Uterus (tissue), 4 donors: ENCODE results near the gene PGBD5. TPM values are rescaled to one million over a fixed set of nuclear protein-coding genes. Genes with fewer than 3 reads are reported as not detected.
"Not testable (repeated sequence)": the region's sequence is repeated elsewhere in the genome, so short reads cannot be mapped to it uniquely, and the experiment has no call there.

ENCODE experiments used
- DNase-seq, 2 donors: peaks; one replicate each; pipeline ENCODE4 v3.0.0-alpha.2; 2019 to 2020
- H3K27ac ChIP-seq, 2 donors: fragments of 200-600 bp; sonication (generic); 1 replicate in 1 of 2; 2 replicates in 1 of 2; pipeline ENCODE4 v1.5.1; 2016 to 2018
- H3K27me3 ChIP-seq, 2 donors: fragments of 200-600 bp; sonication (generic); one replicate each; pipeline ENCODE4 v1.5.1; 2018 to 2019; ENCODE audit warnings: control low read depth in 1 of 2
- H3K36me3 ChIP-seq, 2 donors: fragments of 200-600 bp; sonication (generic); one replicate each; pipeline ENCODE4 v1.5.1; 2019; ENCODE audit warnings: control low read depth in 1 of 2
- H3K4me1 ChIP-seq, 2 donors: fragments of 200-600 bp; sonication (generic); one replicate each; pipeline ENCODE4 v1.5.1; 2018 to 2019; ENCODE audit warnings: control low read depth in 1 of 2
- H3K4me3 ChIP-seq, 2 donors: fragments of 200-600 bp; sonication (generic); 1 replicate in 1 of 2; 2 replicates in 1 of 2; pipeline ENCODE4 v1.5.1; 2018 to 2019; ENCODE audit warnings: mild to moderate bottlenecking in 1 of 2
- H3K9me3 ChIP-seq, 2 donors: fragments of 200-600 bp; sonication (generic); one replicate each; pipeline ENCODE4 v1.5.1; 2019; ENCODE audit warnings: control low read depth in 1 of 2
- CTCF ChIP-seq, 4 experiments: fragments of 200-600 bp in 2 of 4; fragments of 450-650 bp in 2 of 4; sonication (generic) in 2 of 4; IDR thresholded peaks; one replicate each; pipeline ENCODE4 v1.5.1; 2016 to 2019; ENCODE audit warnings: antibody characterized with exemption in 4 of 4, mild to moderate bottlenecking in 2 of 4, moderate library complexity in 1 of 4
- POLR2A ChIP-seq, 2 donors: fragments of 450-650 bp; IDR thresholded peaks; one replicate each; pipeline ENCODE4 v1.6.1; 2016; ENCODE audit warnings: antibody characterized with exemption in 2 of 2, mild to moderate bottlenecking in 1 of 2, moderate library complexity in 1 of 2
- intact Hi-C: fragments of 100-400 bp; cut with DNase I; formaldehyde crosslinking; loops from one replicate; pipeline ENCODE4 v1.15.1; 2023; ENCODE audit warnings: low total_unique reads
- total RNA-seq, 4 donors: library from RNA; depleted of rRNA in 3 of 4; stranded (reverse); fragments of >200 nt in 3 of 4; gene quantifications; one replicate each; pipeline versions ENCODE4 v1.1.0 to v1.2.4, GENCODE V29; 2014 to 2023
- donor health status: DM: yes; HTN: yes; CAD: no.

Gene PGBD5
- under 1 TPM; under 0.01 to 0.69 (median 0.11) TPM for total RNA-seq

DNA sequence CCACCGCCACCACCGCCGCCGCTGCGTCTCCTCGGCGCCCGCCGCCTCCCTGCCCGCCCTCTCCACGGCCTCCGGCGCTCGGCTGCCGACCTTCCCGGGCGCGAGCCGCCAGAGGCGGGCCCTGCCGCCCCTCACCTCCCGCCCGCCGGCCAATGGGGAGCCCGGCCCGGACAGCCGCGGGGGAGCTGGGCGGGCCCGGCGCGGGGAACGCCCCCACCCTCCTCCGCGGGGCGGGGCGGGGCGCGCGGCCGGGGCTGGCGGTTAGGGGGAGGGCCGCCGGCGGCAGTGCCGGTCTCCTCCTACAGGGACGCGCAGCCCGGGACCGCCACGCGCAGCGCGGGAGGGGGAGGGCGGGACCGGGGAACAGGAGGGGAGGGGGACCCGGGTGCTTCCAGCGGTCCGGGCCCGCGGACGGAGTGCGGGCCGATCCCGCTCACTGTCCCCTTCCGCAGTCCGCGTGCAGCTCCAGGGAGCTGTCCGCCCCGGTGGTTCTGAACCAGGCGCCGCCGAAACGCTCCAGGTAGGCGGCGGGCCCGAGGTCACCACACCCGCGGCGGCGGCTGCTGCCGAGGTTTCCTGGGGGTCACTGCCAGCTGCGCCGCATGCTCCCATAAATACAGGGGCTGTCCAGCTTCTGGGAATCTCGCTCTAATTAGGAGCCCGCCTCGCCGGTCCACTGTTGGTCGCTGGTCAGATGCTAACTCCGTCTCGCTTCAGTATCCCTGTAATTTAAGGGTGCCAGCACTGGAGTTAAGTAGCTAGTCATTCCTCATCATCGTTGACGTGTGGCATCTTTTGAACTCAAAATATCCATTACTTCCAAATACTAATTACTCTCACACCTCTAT, at the start of gene PGBD5:
TSS of gene PGBD5 (minus strand) at position 87 of the 848 bp plus-strand sequence. CDS start 404 bp downstream, outside the sequence.
- Histone ChIP-seq H3K36me3 (no peaks in the 10 kb centered on the region), H3K27ac (no peak within 1 kb of the TSS), H3K4me3 (peak within 1 kb of the TSS; percentile 27 to 39), H3K4me1 (peaks cover 0 to 9% of the 10 kb centered on the region in 2 donors), H3K27me3 (no peaks in the 10 kb centered on the region), H3K9me3 (no peaks in the 10 kb centered on the region)
- intact Hi-C loops, result no loop called here
- no peak for TF ChIP-seq POLR2A (IDR thresholded peaks at IDR 0.05)
- no peak for TF ChIP-seq CTCF (IDR thresholded peaks at IDR 0.05)
- peak in 1 of 2 donors; percentile 37 for DNase-seq

DNA sequence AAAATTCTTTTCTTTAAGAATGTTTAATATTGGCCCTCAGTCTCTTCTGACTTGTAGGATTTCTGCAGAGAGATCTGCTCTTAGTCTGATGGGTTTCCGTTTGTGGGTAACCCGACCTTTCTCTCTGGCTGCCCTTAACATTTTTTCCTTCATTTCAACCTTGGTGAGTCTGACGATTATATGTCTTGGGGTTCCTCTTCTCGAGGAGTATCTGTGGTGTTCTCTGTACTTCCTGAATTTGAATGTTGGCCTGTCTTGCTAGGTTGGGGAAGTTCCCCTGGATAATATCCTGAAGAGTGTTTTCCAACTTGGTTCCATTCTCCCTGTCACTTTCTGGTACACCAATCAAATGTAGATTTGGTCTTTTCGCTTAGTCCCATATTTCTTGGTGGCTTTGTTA, 48.8 kb upstream of the PGBD5 start:
- H3K4me1 ChIP-seq, H3K9me3 ChIP-seq, H3K27ac ChIP-seq, H3K4me3 ChIP-seq, intact Hi-C loops, H3K27me3 ChIP-seq, DNase-seq, H3K36me3 ChIP-seq: not testable (repeated sequence)

GRCh38 chr1:230470750-230471149, 44.6 kb upstream of the PGBD5 start:
- H3K4me3 ChIP-seq, H3K27me3 ChIP-seq, H3K9me3 ChIP-seq, H3K4me1 ChIP-seq, intact Hi-C loops, H3K27ac ChIP-seq, H3K36me3 ChIP-seq, DNase-seq: not testable (repeated sequence)

DNA sequence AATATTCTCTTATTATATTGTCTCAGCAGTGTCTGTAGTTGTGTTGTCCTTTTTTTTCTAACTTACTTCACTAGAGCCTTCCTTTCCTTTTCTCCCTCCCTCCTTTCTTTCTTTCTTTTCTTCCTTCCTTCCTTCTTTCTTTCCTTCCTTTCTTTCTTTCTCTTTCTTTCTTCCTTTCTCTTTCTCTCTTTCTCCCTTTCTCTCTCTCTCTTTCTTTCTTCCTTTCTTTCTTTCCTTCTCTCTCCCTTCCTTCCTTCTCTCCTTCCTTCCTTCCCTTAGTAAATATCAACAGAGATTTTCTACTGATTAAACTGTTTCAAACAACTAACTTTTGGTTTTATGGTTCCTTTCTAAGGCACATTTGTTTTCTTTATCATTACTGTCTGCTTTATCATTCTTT, 43.1 kb upstream of the PGBD5 start:
- no peak overlapping the region for H3K27ac ChIP-seq
- DNase-seq, result no peak
- no peaks in the 10 kb centered on the region for H3K36me3 ChIP-seq
- no peaks in the 10 kb centered on the region for H3K9me3 ChIP-seq
- H3K4me1 ChIP-seq, result no peaks in the 10 kb centered on the region
- TF ChIP-seq POLR2A (IDR thresholded peaks at IDR 0.05) (no peak), CTCF (IDR thresholded peaks at IDR 0.05) (no peak)
- intact Hi-C loops, result no loop called here
- H3K27me3 ChIP-seq, result no peaks in the 10 kb centered on the region
- H3K4me3 ChIP-seq, result no peak overlapping the region

DNA sequence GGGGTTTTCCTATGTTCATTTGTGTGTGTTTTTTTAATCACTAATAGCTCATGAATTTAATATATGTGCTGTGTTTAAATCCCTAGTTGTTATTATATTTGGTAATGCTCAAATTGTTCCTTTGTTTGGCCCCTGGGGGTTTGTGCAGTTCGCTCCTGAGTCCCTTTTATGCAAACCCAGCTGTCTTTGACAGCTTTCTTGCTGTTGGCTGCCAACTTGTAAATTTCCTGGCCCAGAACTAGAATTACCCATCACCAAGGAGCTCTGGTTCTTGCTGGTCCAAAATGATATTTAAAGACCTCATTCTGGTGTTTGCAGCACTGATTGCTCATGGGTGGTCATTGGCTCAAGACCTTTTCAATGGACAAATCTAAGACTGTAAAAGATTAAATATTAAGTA, 39.6 kb upstream of the PGBD5 start:
- Histone ChIP-seq H3K4me3 (no peak overlapping the region), H3K27ac (no peak overlapping the region), H3K4me1 (no peaks in the 10 kb centered on the region), H3K27me3 (no peaks in the 10 kb centered on the region), H3K9me3 (no peaks in the 10 kb centered on the region), H3K36me3 (no peaks in the 10 kb centered on the region)
- TF ChIP-seq CTCF (IDR thresholded peaks at IDR 0.05), result no peak
- TF ChIP-seq POLR2A (IDR thresholded peaks at IDR 0.05), result no peak
- no peak for DNase-seq
- intact Hi-C loops, result no loop called here

DNA sequence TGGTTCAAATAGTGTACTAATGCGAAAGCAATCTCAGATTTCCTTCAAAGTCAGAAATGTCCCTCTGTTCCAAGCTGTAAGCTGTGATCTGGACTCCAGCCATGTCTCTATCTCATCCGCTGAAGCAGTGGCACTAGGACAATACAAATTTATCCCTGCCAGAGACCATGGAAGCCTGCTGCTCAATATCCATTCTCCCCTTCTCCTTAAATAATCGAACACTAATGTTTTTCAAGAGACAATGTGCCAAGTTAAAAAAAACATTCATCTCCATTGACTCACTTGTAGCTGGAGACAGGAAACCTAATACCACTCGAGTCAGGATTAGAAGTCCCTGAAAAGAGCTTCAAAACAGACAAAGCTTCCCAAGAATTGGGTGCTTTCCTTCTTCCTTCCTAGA, 38.5 kb upstream of the PGBD5 start:
- no peaks in the 10 kb centered on the region for H3K36me3 ChIP-seq
- no peaks in the 10 kb centered on the region for H3K4me1 ChIP-seq
- DNase-seq, result no peak
- H3K27ac ChIP-seq, result no peak overlapping the region
- no peaks in the 10 kb centered on the region for H3K9me3 ChIP-seq
- TF ChIP-seq CTCF (IDR thresholded peaks at IDR 0.05) (no peak), POLR2A (IDR thresholded peaks at IDR 0.05) (no peak)
- H3K4me3 ChIP-seq, result no peak overlapping the region
- no peaks in the 10 kb centered on the region for H3K27me3 ChIP-seq
- intact Hi-C loops, result no loop called here
